Brain microvascular endothelial cell (primary cell): ENCODE data around the gene TBC1D7.

Source experiments
- DNase-seq: peaks from one replicate; pipeline ENCODE4 v3.0.0-alpha.2; 2020
- H3K27ac ChIP-seq: fragments of 250-450 bp; sonication (Bioruptor Pico); 2 replicates; pipeline ENCODE4 v1.5.1; 2020; ENCODE audit warnings: mild to moderate bottlenecking, moderate library complexity
- H3K27me3 ChIP-seq: fragments of 250-450 bp; sonication (Bioruptor Pico); replicated peaks from 2 replicates; pipeline ENCODE4 v1.5.1; 2020; ENCODE audit warnings: mild to moderate bottlenecking
- H3K36me3 ChIP-seq: fragments of 250-450 bp; sonication (Bioruptor Pico); replicated peaks from 2 replicates; pipeline ENCODE4 v1.5.1; 2020; ENCODE audit warnings: mild to moderate bottlenecking
- H3K4me3 ChIP-seq: 2 replicates; pipeline ENCODE4 v1.5.1; 2011; ENCODE audit warnings: low read depth, mild to moderate bottlenecking, control low read depth, low read length, moderate library complexity
- CTCF ChIP-seq: IDR thresholded peaks from 2 replicates; pipeline ENCODE4 v1.5.1; 2011; ENCODE audit warnings: low read depth, mild to moderate bottlenecking, moderate library complexity, low read length, control low read depth, inconsistent platforms; ENCODE audit errors: missing control alignments
- in situ Hi-C: cut with HindIII; loops from 2 replicates; pipeline ENCODE4 v1.10.0; 2017; ENCODE audit warnings: low sequenced_read_pairs, low pct_ligation_motif_present

TBC1D7 gene

GRCh38 chr6:13286181-13286580 is 42.2 kb downstream of the TBC1D7 start:
- H3K27ac ChIP-seq: no peak overlapping the region
- DNase-seq: no peak
- no peak for TF ChIP-seq CTCF
- H3K27me3 ChIP-seq: no peaks in the 10 kb centered on the region
- H3K36me3 ChIP-seq: no peaks in the 10 kb centered on the region
- H3K4me3 ChIP-seq: no peak overlapping the region
- in situ Hi-C loops: no loop called here

- DNase-seq: no peak
- H3K36me3 ChIP-seq: no peaks in the 10 kb centered on the region
- H3K27me3 ChIP-seq: no peaks in the 10 kb centered on the region
- in situ Hi-C loops: no loop called here
- no peak overlapping the region for H3K4me3 ChIP-seq
- no peak overlapping the region for H3K27ac ChIP-seq
- TF ChIP-seq CTCF: no peak
Measured at GRCh38 chr6:13285705-13286104, 42.6 kb downstream of the TBC1D7 start.

GRCh38 chr6:13284646-13285045 is 43.7 kb downstream of the TBC1D7 start:
- Histone ChIP-seq H3K27ac (no peak overlapping the region), H3K36me3 (no peaks in the 10 kb centered on the region), H3K27me3 (no peaks in the 10 kb centered on the region), H3K4me3 (no peak overlapping the region)
- in situ Hi-C loops: no loop called here
- no peak for TF ChIP-seq CTCF
- no peak for DNase-seq

- in situ Hi-C loops: no loop called here
- Histone ChIP-seq H3K27me3 (no peaks in the 10 kb centered on the region), H3K36me3 (no peaks in the 10 kb centered on the region), H3K27ac (no peak overlapping the region), H3K4me3 (no peak overlapping the region)
- TF ChIP-seq CTCF: no peak
- DNase-seq: no peak
Measured at GRCh38 chr6:13283331-13283730, 45.0 kb downstream of the TBC1D7 start.

GRCh38 chr6:13282393-13283069 is 45.8 kb downstream of the TBC1D7 start:
- TF ChIP-seq CTCF: no peak
- no peak overlapping the region for H3K4me3 ChIP-seq
- in situ Hi-C loops: no loop called here

GRCh38 chr6:13281686-13282085 is 46.7 kb downstream of the TBC1D7 start:
- no peak for TF ChIP-seq CTCF
- Histone ChIP-seq H3K27ac (no peak overlapping the region), H3K4me3 (no peak overlapping the region), H3K36me3 (no peaks in the 10 kb centered on the region), H3K27me3 (no peaks in the 10 kb centered on the region)
- in situ Hi-C loops: no loop called here
- DNase-seq: no peak

More at GRCh38 chr6:13282393-13283069, 45.8 kb downstream of the TBC1D7 start:
- H3K36me3 ChIP-seq: no peaks in the 10 kb centered on the region
- H3K27ac ChIP-seq: no peak overlapping the region
- no peak for DNase-seq
- H3K27me3 ChIP-seq: no peaks in the 10 kb centered on the region
